ENCODE data around the gene MED25.

DNA sequence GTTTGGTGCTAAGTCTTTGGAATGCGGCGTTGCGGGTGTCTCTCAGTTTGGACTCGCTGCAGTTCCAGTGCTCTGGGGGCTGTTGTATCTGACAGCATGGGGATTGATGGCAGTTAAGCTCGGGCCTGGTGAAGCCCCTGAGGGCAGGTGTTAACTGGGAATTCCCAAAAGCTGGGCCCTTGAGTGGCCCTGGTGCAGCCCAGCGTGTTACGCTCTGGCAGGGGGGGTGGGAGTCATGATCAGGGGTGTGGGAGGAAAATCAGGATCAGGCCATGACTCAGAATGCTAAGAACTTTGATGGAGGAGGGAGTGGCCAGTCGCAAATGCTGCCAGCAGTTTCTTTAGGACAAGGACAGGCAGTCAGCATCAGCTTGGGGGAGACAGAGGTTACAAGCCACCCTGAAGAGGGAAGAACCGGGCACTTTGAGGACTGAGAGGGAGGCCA lies 31.7 kb upstream of the MED25 start:
- TF ChIP-seq POLR2A (IDR thresholded peaks at IDR 0.05; ENCODE audit: control extremely low read depth in 1 of 2, low read depth in 2 of 2, low read length in 2 of 2), result no peak
- no peak for TF ChIP-seq POLR2AphosphoS5 (IDR thresholded peaks at IDR 0.05; ENCODE audit: low read depth, low read length)
- TF ChIP-seq EGR1 (IDR thresholded peaks at IDR 0.05; ENCODE audit: borderline replicate concordance, low read depth, low read length), result no peak
- TF ChIP-seq CREB1 (IDR thresholded peaks at IDR 0.05), result no peak
- no peak for TF ChIP-seq PHF8 (conservative IDR thresholded peaks at IDR 0.05; ENCODE audit: low read depth, low read length)
- no peak for TF ChIP-seq CTCF (IDR thresholded peaks at IDR 0.05; ENCODE audit: control extremely low read depth in 1 of 3, insufficient read depth in 1 of 3, low read depth in 1 of 3, low read length in 3 of 3)
- TF ChIP-seq CHD2 (IDR thresholded peaks at IDR 0.05; ENCODE audit: low read length), result no peak
- no peak for TF ChIP-seq EP300 (IDR thresholded peaks at IDR 0.05; ENCODE audit: borderline replicate concordance in 1 of 2, low read depth in 2 of 2, low read length in 2 of 2)
- TF ChIP-seq CHD1 (IDR thresholded peaks at IDR 0.05; ENCODE audit: low read depth, low read length), result no peak
- TF ChIP-seq YY1 (IDR thresholded peaks at IDR 0.05; ENCODE audit: low read depth, low read length), result no peak
- no peak for TF ChIP-seq CBX5 (IDR thresholded peaks at IDR 0.05; ENCODE audit: low read depth, low read length)
- TF ChIP-seq, protein P1, sequence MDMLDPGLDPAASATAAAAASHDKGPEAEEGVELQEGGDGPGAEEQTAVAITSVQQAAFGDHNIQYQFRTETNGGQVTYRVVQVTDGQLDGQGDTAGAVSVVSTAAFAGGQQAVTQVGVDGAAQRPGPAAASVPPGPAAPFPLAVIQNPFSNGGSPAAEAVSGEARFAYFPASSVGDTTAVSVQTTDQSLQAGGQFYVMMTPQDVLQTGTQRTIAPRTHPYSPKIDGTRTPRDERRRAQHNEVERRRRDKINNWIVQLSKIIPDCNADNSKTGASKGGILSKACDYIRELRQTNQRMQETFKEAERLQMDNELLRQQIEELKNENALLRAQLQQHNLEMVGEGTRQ (IDR thresholded peaks at IDR 0.05; ENCODE audit: low read length), result no peak
- TF ChIP-seq EZH2 (IDR thresholded peaks at IDR 0.05; ENCODE audit: low read depth, low read length, severe bottlenecking), result no peak
- TF ChIP-seq, protein P2, sequence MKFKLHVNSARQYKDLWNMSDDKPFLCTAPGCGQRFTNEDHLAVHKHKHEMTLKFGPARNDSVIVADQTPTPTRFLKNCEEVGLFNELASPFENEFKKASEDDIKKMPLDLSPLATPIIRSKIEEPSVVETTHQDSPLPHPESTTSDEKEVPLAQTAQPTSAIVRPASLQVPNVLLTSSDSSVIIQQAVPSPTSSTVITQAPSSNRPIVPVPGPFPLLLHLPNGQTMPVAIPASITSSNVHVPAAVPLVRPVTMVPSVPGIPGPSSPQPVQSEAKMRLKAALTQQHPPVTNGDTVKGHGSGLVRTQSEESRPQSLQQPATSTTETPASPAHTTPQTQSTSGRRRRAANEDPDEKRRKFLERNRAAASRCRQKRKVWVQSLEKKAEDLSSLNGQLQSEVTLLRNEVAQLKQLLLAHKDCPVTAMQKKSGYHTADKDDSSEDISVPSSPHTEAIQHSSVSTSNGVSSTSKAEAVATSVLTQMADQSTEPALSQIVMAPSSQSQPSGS (IDR thresholded peaks at IDR 0.05; ENCODE audit: low read length), result no peak
